UCSD-AML1 (cell line): ENCODE data around the gene TFE3.

Source experiments
- DNase-seq: peaks from one replicate; lab custom pipeline; 2025; ENCODE audit not compliant: unreplicated experiment; lab: John Stamatoyannopoulos, UW

TFE3 gene

GRCh38 chrX:49043220-49043986 is at the start of gene TFE3:
TSS of gene TFE3 (minus strand) at chrX:49043357. CDS start at chrX:49043226, 131 bp downstream.
- peak; percentile 96 for DNase-seq

GRCh38 chrX:49089553-49089952 is 46.4 kb upstream of the TFE3 start:
- DNase-seq, result no peak

GRCh38 chrX:49082271-49082871 is 39.2 kb upstream of the TFE3 start:
- no peak for DNase-seq

- peak; percentile 63 for DNase-seq
Measured at GRCh38 chrX:49079489-49080428, 36.6 kb upstream of the TFE3 start, which contains the start of gene WDR45. TSS of gene WDR45 (minus strand) at chrX:49079887. CDS start at chrX:49078095, 1,792 bp downstream.

GRCh38 chrX:49077941-49078340 is 34.8 kb upstream of the TFE3 start:
- DNase-seq, result no peak

- DNase-seq, result no peak
Measured at GRCh38 chrX:49075347-49075746, 32.2 kb upstream of the TFE3 start.

GRCh38 chrX:49073601-49074575 is 30.7 kb upstream of the TFE3 start, which contains the start of gene PRAF2:
TSS of gene PRAF2 (minus strand) at chrX:49074002. CDS start at chrX:49073987, 15 bp downstream.
- no peak for DNase-seq

- DNase-seq, result no peak
Measured at GRCh38 chrX:49072712-49073095, 29.5 kb upstream of the TFE3 start.

- no peak for DNase-seq
Measured at GRCh38 chrX:49071877-49072711, 28.9 kb upstream of the TFE3 start.

- no peak for DNase-seq
Measured at GRCh38 chrX:49070988-49071387, 27.8 kb upstream of the TFE3 start.

GRCh38 chrX:49069038-49069437 is 25.9 kb upstream of the TFE3 start:
- no peak for DNase-seq

GRCh38 chrX:49067285-49068120 is 24.3 kb upstream of the TFE3 start:
- DNase-seq, result no peak

GRCh38 chrX:49066690-49067089 is 23.5 kb upstream of the TFE3 start:
- DNase-seq, result no peak

GRCh38 chrX:49066278-49066677 is 23.1 kb upstream of the TFE3 start:
- DNase-seq, result no peak

- DNase-seq, result no peak
Measured at GRCh38 chrX:49064735-49065134, 21.6 kb upstream of the TFE3 start.

- DNase-seq, result no peak
Measured at GRCh38 chrX:49064303-49064702, 21.1 kb upstream of the TFE3 start.

GRCh38 chrX:49063715-49064114 is 20.6 kb upstream of the TFE3 start:
- DNase-seq, result no peak

- no peak for DNase-seq
Measured at GRCh38 chrX:49061916-49062315, 18.8 kb upstream of the TFE3 start.
